OCI-LY1 (cell line): Measurements from ENCODE around the gene TRABD2B.

Experiments
- H2AFZ ChIP-seq: fragments of 200-600 bp; sonication (generic), shearing (Covaris generic); 2 replicates; pipeline ENCODE4 v1.6.0; 2014; ENCODE audit warnings: antibody characterized with exemption, mild to moderate bottlenecking, low read length
- H3F3A ChIP-seq: fragments of 200-600 bp; sonication (generic), shearing (Covaris generic); 2 replicates; pipeline ENCODE4 v1.6.0; 2014; ENCODE audit warnings: mild to moderate bottlenecking, antibody characterized with exemption, low read length, moderate library complexity; ENCODE audit not compliant: insufficient read depth
- H3K27ac ChIP-seq: fragments of 200-600 bp; sonication (generic); 2 replicates; pipeline ENCODE4 v1.5.1; 2014; ENCODE audit warnings: low read length, mixed run types, mild to moderate bottlenecking, low read depth; ENCODE audit not compliant: poor library complexity, severe bottlenecking
- H3K27me3 ChIP-seq: fragments of 200-600 bp; sonication (generic); 2 replicates; pipeline ENCODE4 v1.6.0; 2014; ENCODE audit warnings: antibody characterized with exemption, mild to moderate bottlenecking, low read length, moderate library complexity; ENCODE audit not compliant: insufficient read depth
- H3K36me3 ChIP-seq: fragments of 200-600 bp; sonication (generic); 2 replicates; pipeline ENCODE4 v1.6.1; 2014; ENCODE audit warnings: mild to moderate bottlenecking, antibody characterized with exemption, low read length, moderate library complexity, mixed read lengths; ENCODE audit not compliant: insufficient read depth
- H3K4me1 ChIP-seq: fragments of 200-600 bp; sonication (generic); 2 replicates; pipeline ENCODE4 v1.5.1; 2014; ENCODE audit warnings: mild to moderate bottlenecking, low read length, moderate library complexity; ENCODE audit not compliant: insufficient read depth, severe bottlenecking
- H3K4me2 ChIP-seq: fragments of 200-600 bp; sonication (generic), shearing (Covaris generic); 2 replicates; pipeline ENCODE4 v1.6.1; 2014; ENCODE audit warnings: low read length
- H3K4me3 ChIP-seq: fragments of 200-600 bp; sonication (generic); 2 replicates; pipeline ENCODE4 v1.5.1; 2014; ENCODE audit warnings: low read length, low read depth, mild to moderate bottlenecking, mixed read lengths; ENCODE audit not compliant: poor library complexity, severe bottlenecking
- H3K79me2 ChIP-seq: fragments of 200-600 bp; shearing (Covaris generic); 2 replicates; pipeline ENCODE4 v1.6.1; 2016; ENCODE audit warnings: mixed run types, low read length, mixed read lengths; ENCODE audit not compliant: insufficient read depth
- H3K9ac ChIP-seq: fragments of 200-600 bp; sonication (generic), shearing (Covaris generic); 2 replicates; pipeline ENCODE4 v1.6.1; 2014; ENCODE audit warnings: mild to moderate bottlenecking, low read length, mixed read lengths
- H3K9me2 ChIP-seq: fragments of 200-600 bp; sonication (generic), shearing (Covaris generic); 2 replicates; pipeline ENCODE4 v1.6.1; 2014; ENCODE audit warnings: low read depth, mild to moderate bottlenecking, low read length, mixed read lengths
- H3K9me3 ChIP-seq: fragments of 200-600 bp; shearing (Covaris generic); 2 replicates; pipeline ENCODE4 v1.6.1; 2014; ENCODE audit warnings: low read length, mixed read lengths
- H4K20me1 ChIP-seq: fragments of 200-600 bp; sonication (generic), shearing (Covaris generic); 2 replicates; pipeline ENCODE4 v1.6.0; 2016; ENCODE audit warnings: mild to moderate bottlenecking, low read length; ENCODE audit not compliant: insufficient read depth
- EZH2 ChIP-seq: fragments of 200-600 bp; sonication (generic), shearing (Covaris generic); IDR thresholded peaks from 2 replicates; pipeline ENCODE4 v1.8.0; 2017; ENCODE audit warnings: borderline replicate concordance, mixed run types, mild to moderate bottlenecking, antibody characterized with exemption, low read length, moderate library complexity, mixed read lengths
- TF ChIP-seq, protein P1 (sequence below): fragments of 200-600 bp; sonication (generic), shearing (Covaris generic); IDR thresholded peaks from 2 replicates; pipeline ENCODE4 v1.5.1; 2017; ENCODE audit warnings: mild to moderate bottlenecking, antibody characterized with exemption, low read length, moderate library complexity, mixed read lengths

The TRABD2B gene

DNA sequence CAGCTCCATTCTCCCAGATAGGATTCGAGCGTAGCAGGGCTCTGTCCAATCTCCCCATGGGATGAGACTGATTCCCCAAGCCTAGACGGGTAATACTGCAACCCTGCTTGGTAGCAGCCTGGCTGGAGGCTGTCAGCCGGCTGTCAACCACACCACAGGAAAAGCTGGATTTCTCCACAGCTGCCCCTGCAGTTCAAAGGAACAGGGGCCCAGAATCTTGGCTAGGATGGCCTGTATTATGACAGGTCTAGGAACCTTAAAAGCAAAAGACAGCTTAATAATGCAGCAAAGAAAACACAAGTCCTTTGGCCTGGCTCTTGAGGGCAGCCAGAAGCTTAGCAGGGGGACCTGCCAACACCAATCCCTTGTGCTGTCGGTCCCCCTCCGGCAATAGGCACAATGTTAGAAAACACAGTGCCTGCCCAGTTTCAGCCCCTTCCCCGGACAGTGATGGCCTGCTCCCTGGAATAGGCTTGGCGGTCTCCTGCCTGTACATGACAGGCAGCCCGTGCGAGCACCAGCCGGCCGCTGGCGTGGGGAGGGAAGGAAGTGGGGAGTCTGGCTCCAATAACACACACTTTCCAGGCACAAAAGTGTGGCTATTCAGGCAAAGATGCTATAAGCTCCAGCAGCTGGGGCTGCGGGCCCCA is 90.5 kb downstream of the TRABD2B start:
- Histone ChIP-seq H3F3A (no peaks in the 10 kb centered on the region), H3K4me2 (no peak overlapping the region), H3K9me2 (no peaks in the 10 kb centered on the region), H3K36me3 (no peaks in the 10 kb centered on the region), H2AFZ (no peak overlapping the region), H3K9me3 (no peaks in the 10 kb centered on the region), H3K9ac (no peak overlapping the region), H3K4me3 (no peak overlapping the region), H4K20me1 (no peaks in the 10 kb centered on the region), H3K79me2 (no peaks in the 10 kb centered on the region), H3K4me1 (no peaks in the 10 kb centered on the region), H3K27me3 (no peaks in the 10 kb centered on the region), H3K27ac (no peak overlapping the region)
- TF ChIP-seq EZH2: no peak
- TF ChIP-seq, protein P1, sequence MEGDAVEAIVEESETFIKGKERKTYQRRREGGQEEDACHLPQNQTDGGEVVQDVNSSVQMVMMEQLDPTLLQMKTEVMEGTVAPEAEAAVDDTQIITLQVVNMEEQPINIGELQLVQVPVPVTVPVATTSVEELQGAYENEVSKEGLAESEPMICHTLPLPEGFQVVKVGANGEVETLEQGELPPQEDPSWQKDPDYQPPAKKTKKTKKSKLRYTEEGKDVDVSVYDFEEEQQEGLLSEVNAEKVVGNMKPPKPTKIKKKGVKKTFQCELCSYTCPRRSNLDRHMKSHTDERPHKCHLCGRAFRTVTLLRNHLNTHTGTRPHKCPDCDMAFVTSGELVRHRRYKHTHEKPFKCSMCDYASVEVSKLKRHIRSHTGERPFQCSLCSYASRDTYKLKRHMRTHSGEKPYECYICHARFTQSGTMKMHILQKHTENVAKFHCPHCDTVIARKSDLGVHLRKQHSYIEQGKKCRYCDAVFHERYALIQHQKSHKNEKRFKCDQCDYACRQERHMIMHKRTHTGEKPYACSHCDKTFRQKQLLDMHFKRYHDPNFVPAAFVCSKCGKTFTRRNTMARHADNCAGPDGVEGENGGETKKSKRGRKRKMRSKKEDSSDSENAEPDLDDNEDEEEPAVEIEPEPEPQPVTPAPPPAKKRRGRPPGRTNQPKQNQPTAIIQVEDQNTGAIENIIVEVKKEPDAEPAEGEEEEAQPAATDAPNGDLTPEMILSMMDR: no peak

DNA sequence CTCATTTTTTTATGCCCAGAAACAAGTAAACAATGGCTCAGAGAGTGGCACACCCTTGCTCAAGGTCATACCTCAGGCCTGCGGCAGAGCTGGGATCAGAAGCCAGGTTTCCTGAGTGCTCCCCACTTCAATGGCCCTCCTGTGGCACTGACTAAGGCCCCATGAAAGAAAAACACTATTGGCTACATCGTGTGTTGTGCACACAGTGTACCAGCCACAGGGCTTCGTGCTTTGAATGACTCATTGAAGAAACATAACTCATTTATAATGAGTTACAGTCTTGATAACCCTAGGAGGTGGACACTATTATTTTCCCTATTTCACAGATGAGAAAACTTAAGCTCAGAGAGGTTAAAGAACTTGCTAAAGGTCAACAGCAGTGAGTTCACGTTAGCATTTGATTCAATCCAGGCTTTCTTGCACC is 91.2 kb downstream of the TRABD2B start:
- Histone ChIP-seq H3F3A (no peaks in the 10 kb centered on the region), H3K27ac (no peak overlapping the region), H3K79me2 (no peaks in the 10 kb centered on the region), H3K36me3 (no peaks in the 10 kb centered on the region), H3K4me1 (no peaks in the 10 kb centered on the region), H2AFZ (no peak overlapping the region), H3K27me3 (no peaks in the 10 kb centered on the region), H3K9me2 (no peaks in the 10 kb centered on the region), H3K4me2 (no peak overlapping the region), H3K4me3 (no peak overlapping the region), H3K9me3 (no peaks in the 10 kb centered on the region), H4K20me1 (no peaks in the 10 kb centered on the region), H3K9ac (no peak overlapping the region)
- TF ChIP-seq EZH2: no peak
- TF ChIP-seq, protein P1: no peak

DNA sequence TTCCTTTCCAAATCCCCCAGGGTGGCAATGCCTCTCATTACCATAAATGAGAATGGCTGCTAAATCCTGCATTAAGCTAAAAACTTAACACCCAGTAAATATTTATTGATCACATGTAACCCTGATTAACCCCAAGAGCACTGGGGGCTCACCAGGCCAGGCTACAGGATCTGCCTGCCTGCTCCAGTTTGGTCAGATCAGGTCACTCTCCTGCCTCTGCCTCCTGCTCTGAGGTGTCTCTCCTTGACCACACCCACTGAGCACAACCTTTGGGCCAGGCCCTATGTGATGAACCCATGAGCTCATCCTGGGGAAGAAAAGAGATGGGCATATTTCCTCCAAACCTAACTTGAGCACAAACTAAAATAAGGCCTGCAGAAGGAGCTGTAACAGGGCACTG is 93.5 kb downstream of the TRABD2B start:
- no peaks in the 10 kb centered on the region for H3K36me3 ChIP-seq
- no peaks in the 10 kb centered on the region for H4K20me1 ChIP-seq
- H3K4me2 ChIP-seq: no peak overlapping the region
- H2AFZ ChIP-seq: no peak overlapping the region
- H3K4me3 ChIP-seq: no peak overlapping the region
- no peak overlapping the region for H3K27ac ChIP-seq
- H3K4me1 ChIP-seq: no peaks in the 10 kb centered on the region
- no peak overlapping the region for H3K9ac ChIP-seq
- no peaks in the 10 kb centered on the region for H3K79me2 ChIP-seq
- H3F3A ChIP-seq: no peaks in the 10 kb centered on the region
- H3K9me2 ChIP-seq: no peaks in the 10 kb centered on the region
- no peaks in the 10 kb centered on the region for H3K27me3 ChIP-seq
- TF ChIP-seq EZH2: no peak
- TF ChIP-seq, protein P1: no peak
- no peaks in the 10 kb centered on the region for H3K9me3 ChIP-seq
